HG02623 (cell line): ENCODE results near the gene VWA5B1.
"Not testable (repeated sequence)": the region's sequence is repeated elsewhere in the genome, so short reads cannot be mapped to it uniquely, and the experiment has no call there.

ENCODE experiments used
- ATAC-seq: cut with Tn5 transposase; IDR thresholded peaks from one replicate; pipeline ENCODE4 v1.9.1; 2021; ENCODE audit warnings: moderate library complexity; ENCODE audit not compliant: unreplicated experiment

Gene VWA5B1

GRCh38 chr1:20280341-20280740 lies 10.3 kb upstream of the VWA5B1 start:
- no peak for ATAC-seq

GRCh38 chr1:20280906-20281305 lies 9.8 kb upstream of the VWA5B1 start:
- ATAC-seq: no peak

DNA sequence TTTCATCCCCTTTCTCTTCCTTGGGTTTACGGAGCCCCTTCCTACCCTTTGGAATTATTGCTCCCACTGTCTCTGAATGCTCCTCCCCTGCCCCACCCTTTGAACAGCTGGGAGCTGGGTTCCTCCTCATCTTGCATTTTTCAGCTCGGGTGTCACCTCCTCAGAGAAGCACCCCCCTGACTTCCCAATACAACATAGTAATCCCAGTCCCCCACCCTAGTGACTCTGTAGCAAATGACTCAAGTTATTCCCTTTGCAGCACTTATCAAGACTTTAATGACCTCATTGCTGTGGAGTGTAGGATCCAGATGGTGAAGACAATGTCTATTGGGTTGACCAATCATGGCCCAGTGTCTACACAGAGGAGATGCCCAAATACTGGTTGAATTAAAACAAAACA lies 8.9 kb upstream of the VWA5B1 start:
- ATAC-seq: no peak

DNA sequence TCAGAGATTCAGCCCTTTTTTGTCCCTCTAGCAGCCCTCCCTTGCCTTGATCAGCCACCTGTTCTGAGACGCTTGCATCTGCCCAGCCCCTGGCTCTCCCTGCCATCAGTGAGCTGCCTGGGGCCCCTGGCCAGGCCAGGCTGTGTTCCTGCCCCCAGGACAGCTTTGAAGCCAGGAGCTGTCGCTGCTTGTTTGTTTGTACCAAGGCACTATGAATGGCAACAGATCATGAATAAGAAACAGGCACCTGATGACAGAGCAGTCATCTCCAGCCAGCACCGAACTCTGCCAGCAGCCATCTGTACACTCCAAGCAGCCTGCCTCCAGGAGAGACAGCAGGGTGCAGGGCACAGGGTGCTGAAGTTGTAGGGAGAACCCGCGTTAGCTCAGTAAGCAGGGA lies 8.1 kb upstream of the VWA5B1 start:
- no peak for ATAC-seq

GRCh38 chr1:20284046-20284445 lies 6.6 kb upstream of the VWA5B1 start:
- ATAC-seq: no peak

- ATAC-seq: no peak
Observed at GRCh38 chr1:20284625-20285024, 6.0 kb upstream of the VWA5B1 start.

DNA sequence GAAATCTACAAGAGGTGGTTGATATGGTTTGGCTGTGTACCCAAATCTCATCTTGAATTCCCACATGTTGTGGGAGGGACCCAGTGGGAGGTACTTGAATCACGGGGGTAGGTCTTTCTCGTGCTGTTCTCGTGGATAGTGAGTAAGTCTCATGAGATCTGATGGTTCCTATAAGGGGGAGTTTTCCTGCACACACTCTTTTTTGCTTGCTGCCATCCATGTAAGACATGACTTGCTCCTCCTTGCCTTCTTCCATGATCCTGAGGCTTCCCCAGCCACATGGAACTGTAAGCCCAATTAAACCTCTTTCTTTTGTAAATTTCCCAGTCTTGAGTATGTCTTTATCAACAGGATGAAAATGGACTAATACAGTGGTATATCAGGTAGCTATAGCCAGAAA lies 5.2 kb upstream of the VWA5B1 start:
- no peak for ATAC-seq

GRCh38 chr1:20287696-20288095 lies 3.0 kb upstream of the VWA5B1 start:
- ATAC-seq: not testable (repeated sequence)

- ATAC-seq: no peak
Observed at GRCh38 chr1:20291645-20292084, 990 bp downstream of the VWA5B1 start.

DNA sequence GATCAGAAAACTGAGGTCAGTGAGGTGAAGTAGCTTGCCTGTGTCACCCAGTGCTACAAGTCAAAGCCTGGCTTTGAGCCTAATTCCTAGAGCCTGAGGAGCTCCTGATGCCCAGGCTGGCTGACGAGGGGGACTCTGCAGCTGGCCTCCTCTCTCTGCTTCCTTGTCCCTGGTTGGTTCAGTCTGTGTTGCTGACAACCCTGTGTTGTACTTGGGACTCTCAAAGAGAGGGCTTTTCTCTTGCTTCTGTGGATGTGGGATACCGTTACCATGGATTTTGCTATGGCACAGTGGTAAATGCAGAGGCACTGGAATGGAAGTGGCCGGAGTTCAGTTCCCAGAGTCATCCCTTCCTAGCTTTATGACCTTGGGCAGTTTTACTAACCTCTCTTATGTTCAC lies 8.0 kb downstream of the VWA5B1 start:
- no peak for ATAC-seq

DNA sequence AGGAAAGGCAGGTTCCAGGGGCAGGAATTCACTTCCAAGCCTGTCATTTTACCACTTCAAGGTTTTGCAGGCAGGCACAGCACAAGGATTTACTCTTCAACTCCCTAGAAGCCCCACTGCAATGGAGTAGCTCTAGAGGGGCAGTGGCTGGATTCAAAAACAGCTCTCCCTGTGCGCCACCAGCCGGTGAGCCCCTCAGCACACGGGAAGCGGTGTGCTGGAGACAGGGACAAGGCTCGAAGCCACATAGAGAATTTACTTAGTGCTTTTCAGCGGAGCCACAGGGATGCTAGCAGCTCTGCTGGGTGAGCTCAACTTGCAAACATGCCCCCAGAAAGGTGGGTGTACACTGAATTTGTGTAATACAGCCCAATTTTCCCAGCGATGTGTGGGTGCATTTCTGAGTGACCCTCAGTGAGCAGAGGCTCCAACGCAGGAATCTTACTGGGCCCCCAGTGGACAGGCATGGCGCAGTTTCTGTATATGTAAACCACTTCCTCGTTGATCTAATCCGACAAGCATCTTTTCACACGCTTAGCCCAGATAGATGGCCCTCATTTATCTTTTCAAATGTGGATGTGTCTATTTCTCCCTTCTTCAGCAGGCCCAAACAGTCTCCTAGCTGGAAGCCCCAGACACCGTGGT lies 10.9 kb downstream of the VWA5B1 start:
- no peak for ATAC-seq

- ATAC-seq: no peak
Observed at GRCh38 chr1:20302108-20302471, 11.4 kb downstream of the VWA5B1 start.

- ATAC-seq: no peak
Observed at GRCh38 chr1:20307026-20307425, 16.4 kb downstream of the VWA5B1 start.

DNA sequence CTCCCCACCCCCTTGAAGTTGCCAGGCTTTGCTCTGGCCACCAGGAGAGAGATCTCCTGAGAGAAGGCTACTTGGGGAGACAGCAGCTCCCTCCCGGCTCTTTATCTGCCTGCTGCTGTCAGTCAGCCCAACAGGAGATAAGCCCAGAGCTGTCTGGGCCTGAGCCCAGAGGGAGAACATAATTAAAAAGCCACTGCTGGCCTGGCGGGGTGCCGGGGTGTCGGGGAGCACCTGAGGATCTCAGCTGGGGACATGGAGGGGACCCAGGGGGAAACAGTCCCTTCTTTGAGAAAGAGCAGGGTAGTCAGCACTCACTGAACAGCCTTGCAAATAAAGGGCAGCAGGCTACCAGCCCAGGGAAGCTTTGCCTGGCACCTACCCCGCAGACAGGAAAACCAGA lies 17.9 kb downstream of the VWA5B1 start:
- ATAC-seq: no peak

DNA sequence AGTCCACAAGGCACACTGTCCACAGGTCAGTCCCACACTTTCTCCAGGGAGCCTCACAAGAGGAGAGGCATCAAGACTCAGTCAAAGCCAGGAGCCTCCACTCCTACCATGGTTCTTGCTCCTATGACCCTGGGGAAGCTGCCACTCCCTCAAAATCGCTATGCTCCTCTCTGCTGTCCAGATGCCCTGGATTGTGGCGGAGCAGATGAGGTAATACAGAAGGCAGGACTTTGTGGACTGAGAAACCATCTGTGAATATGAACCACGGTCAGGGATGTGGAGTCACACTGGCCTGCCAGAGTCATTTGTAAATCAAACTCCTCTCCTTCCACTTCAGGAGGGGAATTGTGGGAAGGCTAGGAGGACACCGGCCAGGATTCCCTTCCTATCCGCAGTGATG lies 20.6 kb downstream of the VWA5B1 start:
- no peak for ATAC-seq

DNA sequence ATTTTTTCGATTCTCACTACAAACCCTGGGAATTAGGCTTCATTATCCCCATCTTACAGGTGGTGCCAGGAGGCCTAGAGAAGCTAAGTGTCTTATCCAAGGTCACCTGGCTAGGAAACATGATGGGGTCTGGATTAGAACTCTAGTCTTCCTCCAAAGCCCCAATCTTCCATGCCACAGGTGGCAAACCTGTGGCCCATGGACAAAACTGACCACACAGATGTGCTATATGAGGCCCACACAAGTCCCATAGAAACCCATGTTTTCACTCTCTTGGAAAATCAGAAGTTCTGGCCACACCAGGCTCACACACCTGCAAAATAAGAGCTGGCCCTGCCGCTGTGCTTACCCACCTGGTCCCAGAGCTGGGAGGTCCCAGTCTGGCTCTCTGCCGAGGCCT lies 21.6 kb downstream of the VWA5B1 start:
- ATAC-seq: no peak

- no peak for ATAC-seq
Observed at GRCh38 chr1:20312818-20313217, 22.1 kb downstream of the VWA5B1 start.

DNA sequence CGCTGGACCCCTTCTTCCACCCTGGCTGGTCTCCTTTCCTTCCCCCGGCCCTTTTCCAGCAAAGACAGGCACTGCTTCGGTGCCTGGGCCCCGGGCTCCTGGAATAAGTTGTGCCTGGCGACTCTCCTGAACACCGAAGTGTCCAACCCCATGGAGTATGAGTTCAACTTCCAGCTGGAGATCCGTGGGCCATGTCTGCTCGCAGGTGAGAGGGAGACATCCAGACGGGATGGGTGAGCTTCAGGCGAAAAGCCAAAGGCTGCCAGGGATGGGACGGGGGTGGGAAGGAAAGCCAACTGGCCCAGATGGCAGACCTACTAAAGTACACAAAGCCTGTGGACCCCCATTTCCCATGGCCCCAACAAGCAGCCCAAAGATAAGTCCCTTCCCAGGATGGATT lies 26.8 kb downstream of the VWA5B1 start:
- ATAC-seq: no peak

- ATAC-seq: no peak
Observed at GRCh38 chr1:20318521-20318920, 27.8 kb downstream of the VWA5B1 start.

DNA sequence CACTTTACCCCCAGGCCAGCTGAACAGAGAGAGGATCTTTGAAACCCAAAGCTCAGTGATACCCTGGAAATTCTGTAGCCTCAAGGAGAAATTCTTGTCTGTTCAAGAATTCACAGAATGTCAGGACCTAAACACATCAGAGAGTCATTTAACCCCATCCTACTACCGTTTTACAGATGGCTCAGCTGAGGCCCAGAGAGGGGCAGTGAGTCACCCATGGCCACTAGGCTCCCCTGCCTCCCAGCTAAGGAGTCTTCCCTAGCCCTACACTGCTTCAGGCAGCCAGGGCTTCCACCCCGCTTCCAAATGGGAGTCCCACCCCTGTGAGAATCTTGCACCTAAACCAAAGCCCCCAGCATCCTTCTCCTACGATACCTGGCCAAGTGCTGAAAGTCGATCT lies 28.3 kb downstream of the VWA5B1 start:
- no peak for ATAC-seq

- ATAC-seq: no peak
Observed at GRCh38 chr1:20319456-20320220, 29.0 kb downstream of the VWA5B1 start.

DNA sequence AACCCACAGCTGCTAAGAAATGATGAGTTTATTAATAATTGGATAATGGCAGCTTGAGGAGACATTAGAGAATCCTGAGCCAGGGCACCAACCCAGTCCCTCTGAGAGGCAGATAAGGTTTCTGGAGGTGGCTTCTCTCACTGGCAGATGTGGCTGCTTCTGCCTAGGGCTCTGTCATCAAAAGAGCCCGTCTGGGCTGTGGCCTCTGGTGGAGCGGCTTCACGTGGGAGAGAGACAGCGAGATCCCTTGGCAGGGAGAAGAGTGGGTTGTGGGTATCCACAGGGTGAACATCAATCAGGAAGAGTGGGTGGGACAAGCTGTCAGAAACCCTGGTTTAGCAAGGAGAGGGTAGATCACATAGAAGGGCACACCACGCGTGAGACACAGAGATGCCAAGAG lies 30.0 kb downstream of the VWA5B1 start:
- no peak for ATAC-seq

- ATAC-seq: no peak
Observed at GRCh38 chr1:20321573-20321972, 30.9 kb downstream of the VWA5B1 start.
